IPS-15b (cell line): ENCODE data around the gene UPK3A.
"Not testable (repeated sequence)": the region's sequence is repeated elsewhere in the genome, so short reads cannot be mapped to it uniquely, and the experiment has no call there.

Experiments used
- H3K27me3 ChIP-seq: one replicate; pipeline ENCODE4 v1.6.1; 2013; ENCODE audit warnings: low read length; ENCODE audit not compliant: control insufficient read depth, insufficient read depth
- H3K36me3 ChIP-seq: one replicate; pipeline ENCODE4 v1.6.1; 2013; ENCODE audit warnings: low read length; ENCODE audit not compliant: control insufficient read depth, insufficient read depth
- H3K4me1 ChIP-seq: one replicate; pipeline ENCODE4 v1.6.1; 2013; ENCODE audit warnings: mild to moderate bottlenecking, low read length; ENCODE audit not compliant: control insufficient read depth, insufficient read depth
- H3K4me3 ChIP-seq: one replicate; pipeline ENCODE4 v1.5.1; 2013; ENCODE audit warnings: low read depth, low read length
- H3K9ac ChIP-seq: one replicate; pipeline ENCODE4 v1.6.1; 2013; ENCODE audit warnings: low read depth, mild to moderate bottlenecking, low read length
- H3K9me3 ChIP-seq: one replicate; pipeline ENCODE4 v1.6.1; 2013; ENCODE audit warnings: mild to moderate bottlenecking, low read length; ENCODE audit not compliant: control insufficient read depth, insufficient read depth

The UPK3A gene

DNA sequence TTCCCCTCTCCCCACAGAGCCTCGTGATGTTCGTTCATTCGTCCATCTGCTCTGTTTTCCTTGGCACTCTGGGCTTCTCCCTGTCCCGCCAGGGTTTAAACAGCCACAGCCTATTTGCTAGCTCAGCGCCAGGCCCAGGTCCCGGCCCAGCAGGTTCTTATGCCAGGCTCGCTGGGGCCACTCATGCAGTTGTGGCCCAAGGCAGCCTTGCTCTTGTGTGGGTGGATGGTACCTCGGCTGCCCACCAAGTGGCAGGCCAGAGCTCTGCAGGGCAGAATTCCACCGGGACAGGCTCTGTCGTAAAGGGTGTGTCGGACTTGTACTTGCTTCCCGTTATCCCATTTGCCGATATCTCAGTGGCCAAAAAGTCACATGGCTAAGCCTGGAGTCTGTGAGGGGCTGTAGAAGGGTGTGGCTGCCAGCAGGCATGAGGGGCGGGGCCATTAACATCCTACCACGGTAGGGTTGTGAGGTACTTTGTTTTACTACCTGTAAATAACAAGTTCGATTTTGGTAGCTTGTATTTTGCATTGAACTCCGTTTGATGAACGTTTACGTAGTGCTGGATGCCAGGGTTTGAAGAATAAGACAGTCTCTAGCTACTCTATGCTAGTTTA is 32.9 kb downstream of the UPK3A start:
- peaks cover 5% of the 10 kb centered on the region for H3K4me1 ChIP-seq
- no peaks in the 10 kb centered on the region for H3K9me3 ChIP-seq
- no peaks in the 10 kb centered on the region for H3K27me3 ChIP-seq
- no peak overlapping the region for H3K9ac ChIP-seq
- peaks cover 2% of the 10 kb centered on the region for H3K36me3 ChIP-seq
- H3K4me3 ChIP-seq = no peak overlapping the region

GRCh38 chr22:45318168-45318557 is 33.4 kb downstream of the UPK3A start:
- Histone ChIP-seq H3K27me3 (no peaks in the 10 kb centered on the region), H3K9me3 (no peaks in the 10 kb centered on the region), H3K4me1 (peaks cover 5% of the 10 kb centered on the region), H3K36me3 (peaks cover 5% of the 10 kb centered on the region), H3K4me3 (no peak overlapping the region), H3K9ac (no peak overlapping the region)

DNA sequence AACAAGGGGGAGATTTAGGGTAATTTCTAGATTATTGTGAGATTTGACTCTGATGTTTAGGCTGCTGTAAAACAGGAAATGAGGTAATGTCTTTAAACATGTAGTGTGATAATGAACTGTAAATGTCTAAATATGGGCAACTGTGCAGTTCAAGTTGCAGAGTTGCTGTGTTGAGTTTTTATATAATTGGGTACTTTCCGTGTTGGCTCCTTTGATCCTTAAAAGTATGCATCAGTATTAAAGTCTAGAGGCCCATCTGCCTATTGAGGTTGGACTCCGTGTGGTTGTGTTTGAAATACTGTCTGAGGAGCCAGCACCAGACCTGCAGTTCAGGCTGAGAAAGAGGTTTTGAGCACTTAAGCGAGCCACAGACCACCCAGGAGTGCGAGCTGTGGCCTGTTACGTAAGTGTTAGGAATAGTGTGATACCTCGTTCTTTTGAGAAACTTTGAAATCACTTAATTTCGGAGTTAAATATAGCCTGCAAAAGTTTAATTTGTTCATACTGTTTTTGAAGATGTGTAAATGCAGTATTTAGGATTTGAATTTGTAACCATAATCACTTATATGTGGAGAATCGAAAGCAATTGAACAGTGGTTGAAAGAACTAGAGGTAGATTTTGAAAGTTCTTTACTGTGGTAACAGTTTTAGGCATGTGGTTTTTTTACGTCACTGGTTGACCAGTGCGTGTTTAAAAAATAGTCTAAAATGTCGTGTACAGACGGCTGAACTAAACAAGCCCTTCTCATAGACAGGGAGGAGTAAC is 34.0 kb downstream of the UPK3A start:
- Histone ChIP-seq H3K9me3 (no peaks in the 10 kb centered on the region), H3K36me3 (peaks cover 5% of the 10 kb centered on the region), H3K4me1 (peaks cover 5% of the 10 kb centered on the region), H3K4me3 (no peak overlapping the region), H3K27me3 (no peaks in the 10 kb centered on the region), H3K9ac (no peak overlapping the region)

GRCh38 chr22:45319324-45319685 is 34.6 kb downstream of the UPK3A start:
- H3K4me3 ChIP-seq = no peak overlapping the region
- H3K9me3 ChIP-seq = no peaks in the 10 kb centered on the region
- peaks cover 5% of the 10 kb centered on the region for H3K4me1 ChIP-seq

DNA sequence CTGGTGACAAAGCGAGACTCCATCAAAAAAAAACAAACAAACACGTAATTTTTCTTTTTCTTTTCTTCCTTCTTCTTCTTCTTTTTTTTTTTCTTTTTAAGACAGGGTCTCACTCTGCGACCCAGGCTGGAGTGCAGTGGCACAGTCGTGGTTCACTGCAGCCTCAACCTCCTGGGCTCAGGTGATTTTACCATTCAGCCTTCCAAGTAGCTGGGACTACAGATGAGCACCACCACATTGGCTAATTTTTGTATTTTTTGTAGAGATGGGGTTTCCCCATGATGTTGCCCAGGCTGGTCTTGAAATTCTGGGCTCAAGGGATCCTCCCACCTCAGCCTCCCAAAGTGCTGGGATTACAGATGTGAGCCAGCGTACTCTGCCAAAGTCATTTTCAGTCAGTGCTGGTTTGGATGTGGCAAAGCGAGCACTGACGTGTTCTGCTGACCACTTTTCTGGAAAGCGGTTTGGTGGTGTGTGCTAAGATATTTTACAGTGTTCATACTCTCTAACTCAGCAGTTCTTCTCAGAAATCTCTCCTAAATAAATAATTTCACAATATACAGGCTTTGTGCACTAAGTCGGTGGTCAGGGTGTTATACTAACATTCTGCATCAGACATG is 35.7 kb downstream of the UPK3A start:
- Histone ChIP-seq H3K27me3 (no peaks in the 10 kb centered on the region), H3K9me3 (no peaks in the 10 kb centered on the region), H3K4me1 (peaks cover 5% of the 10 kb centered on the region), H3K4me3 (no peak overlapping the region), H3K36me3 (peaks cover 6% of the 10 kb centered on the region), H3K9ac (no peak overlapping the region)

More at GRCh38 chr22:45319324-45319685, 34.6 kb downstream of the UPK3A start:
- Histone ChIP-seq H3K27me3 (no peaks in the 10 kb centered on the region), H3K36me3 (peaks cover 5% of the 10 kb centered on the region), H3K9ac (no peak overlapping the region)

- Histone ChIP-seq H3K27me3 (no peaks in the 10 kb centered on the region), H3K9ac (no peak overlapping the region), H3K36me3 (peaks cover 7% of the 10 kb centered on the region), H3K9me3 (no peaks in the 10 kb centered on the region), H3K4me3 (no peak overlapping the region), H3K4me1 (peaks cover 5% of the 10 kb centered on the region)
These were observed 37.1 kb downstream of the UPK3A start for GRCh38 chr22:45321827-45322226.

- H3K27me3 ChIP-seq = no peaks in the 10 kb centered on the region
- peaks cover 4% of the 10 kb centered on the region for H3K4me1 ChIP-seq
- no peak overlapping the region for H3K4me3 ChIP-seq
- peaks cover 16% of the 10 kb centered on the region for H3K36me3 ChIP-seq
- no peaks in the 10 kb centered on the region for H3K9me3 ChIP-seq
- H3K9ac ChIP-seq = no peak overlapping the region
These were observed 38.2 kb downstream of the UPK3A start for GRCh38 chr22:45322873-45323525.

GRCh38 chr22:45323695-45324094 is 38.9 kb downstream of the UPK3A start:
- no peaks in the 10 kb centered on the region for H3K4me1 ChIP-seq
- peaks cover 16% of the 10 kb centered on the region for H3K36me3 ChIP-seq
- no peaks in the 10 kb centered on the region for H3K27me3 ChIP-seq
- no peak overlapping the region for H3K9ac ChIP-seq
- no peaks in the 10 kb centered on the region for H3K9me3 ChIP-seq
- H3K4me3 ChIP-seq = no peak overlapping the region

GRCh38 chr22:45324311-45324711 is 39.6 kb downstream of the UPK3A start:
- H3K36me3 ChIP-seq = peaks cover 16% of the 10 kb centered on the region
- no peaks in the 10 kb centered on the region for H3K4me1 ChIP-seq

GRCh38 chr22:45328261-45328660 is 43.5 kb downstream of the UPK3A start:
- not testable (repeated sequence) for H3K27me3 ChIP-seq, H3K4me1 ChIP-seq, H3K9ac ChIP-seq, H3K4me3 ChIP-seq, H3K9me3 ChIP-seq
- H3K36me3 ChIP-seq = peaks cover 21% of the 10 kb centered on the region

More at GRCh38 chr22:45324311-45324711, 39.6 kb downstream of the UPK3A start:
- Histone ChIP-seq H3K9me3 (no peaks in the 10 kb centered on the region), H3K4me3 (no peak overlapping the region), H3K27me3 (no peaks in the 10 kb centered on the region), H3K9ac (no peak overlapping the region)

DNA sequence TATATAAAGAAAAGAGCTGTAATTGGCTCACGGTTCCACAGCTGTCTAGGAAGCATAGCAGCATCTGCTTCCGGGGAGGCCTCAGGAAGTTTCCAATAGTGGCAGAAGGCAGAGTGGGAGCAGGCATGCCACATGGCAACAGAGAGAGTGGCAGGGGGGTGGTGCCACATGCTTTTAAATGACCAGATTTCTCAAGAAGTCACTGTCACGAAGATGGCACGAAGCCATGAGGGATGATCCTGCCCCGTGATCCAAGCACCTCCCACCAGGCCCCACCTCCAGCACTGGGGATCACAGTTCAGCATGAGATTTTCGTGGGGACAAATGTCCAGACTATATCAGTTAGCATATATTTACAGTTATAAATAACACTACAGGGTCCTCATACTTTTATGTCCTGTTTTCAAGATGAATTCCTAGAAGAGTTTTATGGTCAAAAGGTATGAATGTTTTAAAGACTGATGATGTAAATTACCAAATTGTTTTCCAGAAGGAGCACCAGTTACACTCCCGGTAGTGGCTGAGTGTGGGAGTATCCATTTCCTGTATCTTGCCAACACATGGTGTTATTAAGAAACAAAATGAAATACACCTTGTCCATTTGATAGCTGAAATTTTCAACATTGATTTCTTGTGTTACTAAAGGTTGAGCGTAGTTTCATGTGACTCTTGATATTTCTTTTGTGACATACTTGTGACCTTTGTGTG is 44.2 kb downstream of the UPK3A start:
- Histone ChIP-seq H3K4me3 (no peak overlapping the region), H3K4me1 (no peaks in the 10 kb centered on the region), H3K9ac (no peak overlapping the region), H3K9me3 (no peaks in the 10 kb centered on the region), H3K36me3 (peaks cover 21% of the 10 kb centered on the region), H3K27me3 (no peaks in the 10 kb centered on the region)
